A549 treated with Mapracorat at 1 μM for 4 hours (cell line): Measurements from ENCODE around the gene PGM1. TPM values are rescaled to one million over a fixed set of nuclear protein-coding genes. Genes with fewer than 3 reads are reported as not detected.

Source experiments
- total RNA-seq: library from RNA; stranded (reverse); fragments of 200-300 nt; extraction: Qiagen RNA extraction; gene quantifications from 5 replicates; pipeline ENCODE4 v1.2.3, GENCODE V29; 2022

PGM1 gene
- total RNA-seq = 32.4 to 37.4 TPM (median 36.3 TPM) in 5 replicates

DNA sequence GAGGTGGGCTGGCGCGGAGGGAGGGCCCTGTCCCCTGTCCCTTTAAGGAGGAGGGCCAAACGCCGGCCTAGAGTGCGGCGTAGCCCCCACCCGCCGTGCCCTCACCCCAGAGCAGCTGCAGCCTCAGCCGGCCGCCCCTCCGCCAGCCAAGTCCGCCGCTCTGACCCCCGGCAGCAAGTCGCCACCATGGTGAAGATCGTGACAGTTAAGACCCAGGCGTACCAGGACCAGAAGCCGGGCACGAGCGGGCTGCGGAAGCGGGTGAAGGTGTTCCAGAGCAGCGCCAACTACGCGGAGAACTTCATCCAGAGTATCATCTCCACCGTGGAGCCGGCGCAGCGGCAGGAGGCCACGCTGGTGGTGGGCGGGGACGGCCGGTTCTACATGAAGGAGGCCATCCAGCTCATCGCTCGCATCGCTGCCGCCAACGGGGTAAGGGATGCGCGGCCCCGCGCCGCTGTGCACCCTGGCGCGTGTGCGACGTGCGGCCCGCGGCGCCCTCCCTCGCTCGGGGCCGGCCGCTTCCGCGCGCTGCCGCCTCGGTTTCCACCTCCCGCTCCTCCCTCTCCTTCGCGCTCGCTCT, at the start of gene PGM1:
TSS of gene PGM1 (plus strand) at position 109 of the 583 bp plus-strand sequence. CDS start at position 187, 78 bp downstream.

Other genes with a start within 250 kb of the PGM1 start
- gene ALG6, start 225.8 kb upstream of the PGM1 start, total RNA-seq = 4.6 to 6.8 TPM (median 4.9 TPM) in 5 replicates
- 22.2 to 27.5 TPM (median 23.5 TPM) in 5 replicates for gene ITGB3BP, start 70.2 kb upstream of the PGM1 start, total RNA-seq
- gene EFCAB7, start 69.9 kb upstream of the PGM1 start, total RNA-seq = 2.1 to 2.7 TPM (median 2.3 TPM) in 5 replicates
- 7.6 to 9.8 TPM (median 8.4 TPM) in 5 replicates for gene ROR1, start 180.6 kb downstream of the PGM1 start, total RNA-seq